T-helper 2 cell treated with Interferon-gamma antibody and Interleukin-4, amounts not matched to agents 5 μg/mL and 100 μg/mL, for 36 hours (primary cell): ENCODE results near the gene SMYD5.

Source experiments
- DNase-seq: peaks from one replicate; pipeline ENCODE4 v3.0.0; 2021; ENCODE audit warnings: low spot score
- H3K27ac Mint-ChIP-seq: one replicate; pipeline ENCODE4 v1.8.0; 2021; ENCODE audit warnings: mild to moderate bottlenecking, mixed read lengths
- H3K27me3 Mint-ChIP-seq: one replicate; pipeline ENCODE4 v1.8.0; 2021; ENCODE audit warnings: low read depth, mixed read lengths
- H3K36me3 Mint-ChIP-seq: one replicate; pipeline ENCODE4 v1.8.0; 2021; ENCODE audit warnings: low read depth, mixed read lengths
- H3K4me1 Mint-ChIP-seq: one replicate; pipeline ENCODE4 v1.8.0; 2021; ENCODE audit warnings: low read depth, mixed read lengths
- H3K4me3 Mint-ChIP-seq: one replicate; pipeline ENCODE4 v1.8.0; 2022; ENCODE audit warnings: mild to moderate bottlenecking, moderate library complexity, mixed read lengths
- H3K9me3 Mint-ChIP-seq: one replicate; pipeline ENCODE4 v1.8.0; 2021; ENCODE audit warnings: mixed read lengths

SMYD5 gene

DNA sequence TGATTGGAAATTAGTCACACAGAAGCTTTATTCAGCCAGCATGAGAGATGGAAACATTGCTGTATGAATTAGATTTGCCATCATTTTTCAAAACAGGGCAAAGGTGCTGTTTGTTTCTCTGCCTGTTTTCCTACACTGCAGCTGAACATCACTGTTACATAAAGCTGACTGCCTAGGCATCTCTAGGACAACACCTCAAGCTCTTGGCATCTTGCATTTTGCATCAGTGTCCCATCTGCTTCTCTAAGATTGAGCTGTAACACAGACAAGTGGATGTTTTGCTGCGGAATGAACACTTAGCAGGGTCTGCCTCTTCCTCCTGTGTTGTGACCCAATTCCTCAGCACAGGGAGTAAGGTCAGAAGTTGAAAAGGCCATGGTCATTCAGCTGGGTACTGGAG is 24.9 kb downstream of the SMYD5 start:
- no peak overlapping the region for H3K27ac Mint-ChIP-seq
- H3K4me1 Mint-ChIP-seq, result peaks cover 27% of the 10 kb centered on the region
- DNase-seq, result no peak
- H3K27me3 Mint-ChIP-seq, result no peaks in the 10 kb centered on the region
- H3K9me3 Mint-ChIP-seq, result no peaks in the 10 kb centered on the region
- H3K4me3 Mint-ChIP-seq, result no peak overlapping the region
- H3K36me3 Mint-ChIP-seq, result peaks cover 26% of the 10 kb centered on the region

- Mint-ChIP-seq H3K9me3 (no peaks in the 10 kb centered on the region), H3K4me3 (no peak overlapping the region), H3K27ac (no peak overlapping the region), H3K36me3 (peaks cover 34% of the 10 kb centered on the region), H3K27me3 (no peaks in the 10 kb centered on the region), H3K4me1 (peaks cover 31% of the 10 kb centered on the region)
- DNase-seq, result no peak
Observed at GRCh38 chr2:73239776-73240175, 25.7 kb downstream of the SMYD5 start.

GRCh38 chr2:73243884-73244570 is 30.0 kb downstream of the SMYD5 start:
- H3K4me1 Mint-ChIP-seq, result peaks cover 15% of the 10 kb centered on the region
- peaks cover 55% of the 10 kb centered on the region for H3K36me3 Mint-ChIP-seq
- H3K27ac Mint-ChIP-seq, result no peak overlapping the region
- H3K27me3 Mint-ChIP-seq, result no peaks in the 10 kb centered on the region
- H3K9me3 Mint-ChIP-seq, result no peaks in the 10 kb centered on the region
- no peak overlapping the region for H3K4me3 Mint-ChIP-seq
- DNase-seq, result no peak

DNA sequence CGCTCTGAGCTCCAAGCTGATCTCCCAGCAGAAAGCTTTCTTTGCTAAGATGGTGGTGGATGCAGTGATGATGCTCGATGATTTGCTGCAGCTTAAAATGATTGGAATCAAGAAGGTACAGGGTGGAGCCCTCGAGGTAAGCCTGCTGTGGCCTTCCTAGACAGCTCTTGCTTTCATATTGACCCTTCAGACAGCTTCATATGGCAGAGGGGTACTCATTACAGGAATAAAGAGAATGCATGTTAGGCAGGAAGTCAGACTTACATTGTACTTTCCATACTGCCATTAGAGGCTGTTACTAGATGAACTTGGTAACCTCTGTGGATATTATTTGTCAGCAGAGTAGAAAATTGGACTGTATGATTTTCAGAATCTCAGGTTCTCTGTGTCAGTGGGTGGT is 30.5 kb downstream of the SMYD5 start:
- no peak for DNase-seq
- Mint-ChIP-seq H3K4me1 (peaks cover 15% of the 10 kb centered on the region), H3K36me3 (peaks cover 59% of the 10 kb centered on the region), H3K9me3 (no peaks in the 10 kb centered on the region), H3K4me3 (no peak overlapping the region), H3K27me3 (no peaks in the 10 kb centered on the region), H3K27ac (no peak overlapping the region)

DNA sequence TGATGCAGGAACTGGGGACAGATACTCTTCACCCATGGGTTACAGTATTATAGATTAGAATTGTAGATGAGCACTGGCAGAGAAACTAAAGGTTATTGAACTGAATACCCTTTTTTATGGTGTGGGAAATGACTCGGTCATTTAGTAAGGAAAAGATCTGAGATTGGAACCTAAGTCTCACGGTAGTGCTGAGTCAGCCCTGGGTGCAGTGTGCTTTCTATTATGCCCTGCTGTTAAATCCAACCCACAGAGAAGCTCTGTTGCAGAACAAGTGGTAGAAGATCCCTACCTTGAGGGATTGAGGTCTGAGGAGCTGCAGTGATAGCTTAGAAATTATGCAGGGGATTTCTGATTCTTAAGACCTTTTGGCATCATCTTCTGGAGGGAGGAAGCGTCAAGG is 32.8 kb downstream of the SMYD5 start:
- Mint-ChIP-seq H3K27ac (no peak overlapping the region), H3K9me3 (no peaks in the 10 kb centered on the region), H3K4me1 (peaks cover 15% of the 10 kb centered on the region), H3K27me3 (no peaks in the 10 kb centered on the region), H3K36me3 (peaks cover 67% of the 10 kb centered on the region), H3K4me3 (no peak overlapping the region)
- no peak for DNase-seq

- Mint-ChIP-seq H3K4me3 (no peak overlapping the region), H3K9me3 (no peaks in the 10 kb centered on the region), H3K4me1 (peaks cover 7% of the 10 kb centered on the region), H3K27ac (no peak overlapping the region), H3K27me3 (no peaks in the 10 kb centered on the region), H3K36me3 (peaks cover 64% of the 10 kb centered on the region)
- no peak for DNase-seq
Observed at GRCh38 chr2:73249636-73250035, 35.6 kb downstream of the SMYD5 start.

DNA sequence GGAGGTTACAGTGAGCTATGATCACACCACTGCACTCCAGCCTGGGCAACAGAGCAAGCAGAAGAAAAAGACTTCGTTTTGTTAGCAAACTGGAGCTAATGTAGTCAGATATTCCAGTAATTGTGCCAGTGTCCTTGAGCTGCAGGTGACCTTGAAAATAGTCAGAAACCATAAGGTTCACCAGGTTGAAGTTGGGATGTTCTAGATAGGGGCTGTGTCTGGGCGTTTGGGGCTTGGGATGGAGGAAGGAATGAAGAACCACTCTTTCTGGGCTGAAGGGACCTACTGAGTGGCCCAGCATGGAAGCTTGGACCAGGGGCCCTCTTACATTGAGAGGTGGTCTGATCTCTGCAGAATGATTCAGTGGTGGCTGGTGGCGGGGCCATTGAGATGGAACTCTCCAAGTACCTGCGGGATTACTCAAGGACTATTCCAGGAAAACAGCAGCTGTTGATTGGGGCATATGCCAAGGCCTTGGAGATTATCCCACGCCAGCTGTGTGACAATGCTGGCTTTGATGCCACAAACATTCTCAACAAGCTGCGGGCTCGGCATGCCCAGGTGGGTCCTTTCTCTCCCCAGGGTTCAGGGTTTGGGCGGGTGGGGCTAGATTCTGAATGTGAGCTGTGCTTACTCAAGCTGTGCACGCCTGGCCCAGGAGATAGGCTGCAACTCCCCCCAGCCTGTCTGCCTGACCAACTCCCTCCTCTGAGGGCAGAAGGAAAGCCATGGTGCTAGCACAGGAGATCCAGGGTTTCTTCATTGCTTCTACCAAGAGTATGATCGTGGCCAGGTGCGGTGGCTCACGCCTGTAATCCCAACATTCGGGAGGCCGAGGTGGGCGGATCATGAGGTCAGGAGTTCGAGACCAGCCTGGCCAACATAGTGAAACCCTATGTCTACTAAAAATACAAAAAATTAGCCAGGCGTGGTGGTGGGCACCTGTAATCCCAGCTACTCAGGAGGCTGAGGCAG is 37.1 kb downstream of the SMYD5 start:
- H3K9me3 Mint-ChIP-seq, result no peaks in the 10 kb centered on the region
- H3K27ac Mint-ChIP-seq, result no peak overlapping the region
- peaks cover 54% of the 10 kb centered on the region for H3K36me3 Mint-ChIP-seq
- no peaks in the 10 kb centered on the region for H3K27me3 Mint-ChIP-seq
- peaks cover 3% of the 10 kb centered on the region for H3K4me1 Mint-ChIP-seq
- no peak for DNase-seq
- H3K4me3 Mint-ChIP-seq, result no peak overlapping the region

DNA sequence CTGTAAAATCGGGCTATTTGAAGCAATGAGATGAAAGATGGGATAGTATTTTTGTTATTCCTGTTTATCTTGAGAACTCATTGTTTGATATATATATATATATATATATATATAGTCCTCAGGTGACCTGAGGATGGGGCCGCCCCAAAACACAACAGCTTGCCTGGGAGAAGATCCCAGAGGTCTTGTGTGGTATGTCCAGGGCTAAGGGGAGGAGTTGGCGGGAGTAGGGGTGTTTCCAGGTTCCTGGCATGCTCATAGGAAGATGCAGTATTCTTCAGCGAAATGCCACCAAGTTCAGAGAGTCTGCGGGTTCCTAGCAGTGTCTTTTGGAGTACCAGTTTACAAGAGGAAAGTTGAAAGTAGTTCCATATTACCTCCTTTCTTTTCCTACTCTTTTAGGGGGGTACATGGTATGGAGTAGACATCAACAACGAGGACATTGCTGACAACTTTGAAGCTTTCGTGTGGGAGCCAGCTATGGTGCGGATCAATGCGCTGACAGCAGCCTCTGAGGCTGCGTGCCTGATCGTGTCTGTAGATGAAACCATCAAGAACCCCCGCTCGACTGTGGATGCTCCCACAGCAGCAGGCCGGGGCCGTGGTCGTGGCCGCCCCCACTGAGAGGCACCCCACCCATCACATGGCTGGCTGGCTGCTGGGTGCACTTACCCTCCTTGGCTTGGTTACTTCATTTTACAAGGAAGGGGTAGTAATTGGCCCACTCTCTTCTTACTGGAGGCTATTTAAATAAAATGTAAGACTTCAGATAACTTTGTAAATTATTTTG is 38.4 kb downstream of the SMYD5 start:
- no peaks in the 10 kb centered on the region for H3K27me3 Mint-ChIP-seq
- peaks cover 41% of the 10 kb centered on the region for H3K36me3 Mint-ChIP-seq
- H3K4me1 Mint-ChIP-seq, result no peaks in the 10 kb centered on the region
- H3K27ac Mint-ChIP-seq, result no peak overlapping the region
- no peak for DNase-seq
- no peaks in the 10 kb centered on the region for H3K9me3 Mint-ChIP-seq
- H3K4me3 Mint-ChIP-seq, result no peak overlapping the region

GRCh38 chr2:73253400-73253799 is 39.4 kb downstream of the SMYD5 start:
- no peak for DNase-seq
- Mint-ChIP-seq H3K9me3 (no peaks in the 10 kb centered on the region), H3K36me3 (peaks cover 34% of the 10 kb centered on the region), H3K4me3 (no peak overlapping the region), H3K27me3 (no peaks in the 10 kb centered on the region), H3K4me1 (no peaks in the 10 kb centered on the region), H3K27ac (no peak overlapping the region)

DNA sequence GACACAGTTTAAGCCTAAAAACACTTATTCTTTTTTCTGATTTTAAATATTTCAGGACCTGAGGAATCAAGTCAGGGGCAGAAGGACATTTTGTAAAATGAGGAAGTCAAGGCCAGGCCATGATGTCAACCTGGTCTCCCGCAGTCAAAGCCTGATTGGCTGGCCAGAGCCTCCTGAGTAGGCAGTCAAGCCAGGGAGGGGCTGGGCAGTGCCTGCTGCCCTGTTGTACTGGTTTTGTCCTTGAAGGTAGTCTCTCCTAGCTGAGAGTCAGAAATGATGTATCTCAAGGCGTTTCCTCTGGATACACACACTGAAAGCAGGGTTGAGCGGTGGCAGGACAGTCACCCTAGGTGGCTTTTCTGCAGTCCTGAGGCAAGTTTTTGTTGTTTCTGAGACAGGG is 39.9 kb downstream of the SMYD5 start:
- H3K27ac Mint-ChIP-seq, result no peak overlapping the region
- H3K36me3 Mint-ChIP-seq, result peaks cover 32% of the 10 kb centered on the region
- no peak overlapping the region for H3K4me3 Mint-ChIP-seq

DNA sequence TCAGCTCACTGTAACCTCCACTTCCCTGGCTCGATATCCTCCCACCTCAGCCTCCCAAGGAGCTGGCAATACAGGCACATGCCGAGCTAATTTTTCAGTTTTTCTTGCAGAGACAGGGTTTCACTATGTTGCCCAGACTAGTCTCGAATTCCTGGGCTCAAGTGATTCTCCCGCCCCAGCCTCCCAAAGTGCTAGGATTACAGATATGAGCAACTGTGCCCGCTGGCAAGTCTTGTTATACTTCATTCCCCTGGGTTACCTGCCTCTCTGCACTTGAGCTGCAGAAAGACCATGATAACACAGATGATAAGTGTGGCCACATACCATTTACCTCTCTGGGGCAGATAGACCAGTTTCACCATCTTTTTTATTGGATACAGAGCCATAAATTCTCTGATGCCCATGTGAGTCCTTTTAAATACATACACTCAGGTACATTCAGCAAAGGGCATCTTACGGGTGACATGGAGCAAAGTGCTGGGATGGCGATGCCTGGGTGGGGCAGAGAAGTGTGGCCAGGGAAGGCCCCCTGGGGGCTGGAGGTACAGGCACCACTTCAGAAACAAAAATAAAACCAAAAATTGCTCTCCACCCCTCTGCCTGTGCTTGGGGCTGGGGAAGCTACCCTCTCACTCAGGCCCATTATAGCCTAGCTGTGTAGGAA is 40.4 kb downstream of the SMYD5 start:
- H3K4me3 Mint-ChIP-seq, result no peak overlapping the region
- no peak for DNase-seq
- peaks cover 31% of the 10 kb centered on the region for H3K36me3 Mint-ChIP-seq
- no peaks in the 10 kb centered on the region for H3K27me3 Mint-ChIP-seq
- H3K27ac Mint-ChIP-seq, result no peak overlapping the region
- H3K9me3 Mint-ChIP-seq, result no peaks in the 10 kb centered on the region
- H3K4me1 Mint-ChIP-seq, result no peaks in the 10 kb centered on the region

More for the DNA sequence above, 39.9 kb downstream of the SMYD5 start:
- Mint-ChIP-seq H3K9me3 (no peaks in the 10 kb centered on the region), H3K4me1 (no peaks in the 10 kb centered on the region), H3K27me3 (no peaks in the 10 kb centered on the region)
- no peak for DNase-seq

DNA sequence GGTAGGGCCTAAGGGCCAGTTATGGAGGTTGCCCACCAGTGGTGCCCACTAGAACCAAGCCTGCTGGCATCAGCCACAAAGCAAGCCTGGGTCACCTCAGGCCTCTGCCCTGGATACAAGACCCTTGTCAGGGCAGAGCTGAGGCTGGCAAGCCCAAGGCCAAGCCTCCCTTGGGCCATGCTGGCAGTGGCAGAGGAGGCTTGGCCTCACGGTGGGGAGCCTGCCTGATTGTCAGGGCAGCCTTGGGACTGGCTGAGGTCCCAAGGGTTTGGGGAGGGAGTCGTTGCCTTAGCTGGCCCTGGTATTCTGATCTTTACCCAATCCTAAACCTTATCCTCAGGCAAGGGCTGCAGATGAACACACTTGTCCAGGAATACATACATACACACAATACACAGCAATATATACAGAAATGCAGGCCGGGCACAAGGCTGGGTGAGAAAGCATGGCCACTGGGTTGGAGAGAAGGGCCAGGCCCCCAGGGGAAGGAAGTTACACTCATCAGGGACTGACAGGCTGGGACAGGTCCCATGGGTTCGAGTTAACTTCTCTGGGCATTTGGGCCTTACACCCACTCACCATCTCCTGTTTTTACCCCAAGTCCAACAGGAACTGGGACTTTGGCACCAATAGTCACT is 41.1 kb downstream of the SMYD5 start:
- Mint-ChIP-seq H3K27ac (no peak overlapping the region), H3K4me1 (no peaks in the 10 kb centered on the region), H3K4me3 (no peak overlapping the region), H3K27me3 (no peaks in the 10 kb centered on the region), H3K36me3 (peaks cover 25% of the 10 kb centered on the region), H3K9me3 (no peaks in the 10 kb centered on the region)
- no peak for DNase-seq

DNA sequence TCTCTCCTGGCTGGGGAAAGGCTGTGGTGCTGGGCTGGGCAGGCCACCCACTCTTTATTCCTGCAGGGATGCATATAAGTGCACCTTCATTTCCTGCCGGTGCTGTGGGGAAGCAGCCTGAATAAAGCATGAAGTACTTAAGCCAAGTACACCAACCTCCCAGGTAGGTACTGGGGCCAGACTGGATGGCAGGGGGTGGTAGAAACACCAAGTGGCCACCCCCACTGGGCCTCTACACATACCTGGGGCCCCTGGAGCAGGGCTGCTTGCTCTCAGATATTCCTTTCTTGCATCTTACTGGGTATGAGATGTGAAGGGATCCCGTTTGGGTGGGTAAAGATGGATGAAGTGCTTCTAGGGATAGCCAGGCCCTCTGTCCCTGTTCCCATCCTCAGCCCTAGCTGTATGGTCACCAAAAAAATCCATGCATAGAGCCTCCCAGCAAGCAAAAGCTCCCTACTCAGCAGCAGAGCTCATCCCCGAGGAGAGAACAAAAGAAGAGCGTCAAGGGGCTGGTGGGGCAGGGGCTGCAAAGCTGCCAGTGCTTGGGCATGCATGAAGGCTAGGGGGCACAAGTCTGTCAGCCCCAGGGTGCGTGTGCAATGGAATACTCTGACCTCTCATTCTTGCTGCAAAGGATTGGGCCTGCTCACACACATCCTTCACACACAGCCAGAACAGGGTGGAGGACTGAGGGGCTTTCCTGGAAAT is 42.0 kb downstream of the SMYD5 start:
- no peaks in the 10 kb centered on the region for H3K27me3 Mint-ChIP-seq
- H3K9me3 Mint-ChIP-seq, result no peaks in the 10 kb centered on the region
- H3K27ac Mint-ChIP-seq, result no peak overlapping the region
- H3K36me3 Mint-ChIP-seq, result peaks cover 16% of the 10 kb centered on the region
- H3K4me1 Mint-ChIP-seq, result no peaks in the 10 kb centered on the region
- no peak overlapping the region for H3K4me3 Mint-ChIP-seq
- DNase-seq, result no peak
